ENCODE measurements around the gene ABCC5. TPM values are rescaled to one million over a fixed set of nuclear protein-coding genes. Genes with fewer than 3 reads are reported as not detected.

The ABCC5 gene
- total and polyA plus RNA-seq, 2 of the 8 experiments (the other 6 are each of a cell fraction or from before 2014, with no cell fraction given), result 25.3 to 40.8 TPM

GRCh38 chr3:183896184-183896583 lies 121.5 kb downstream of the ABCC5 start:
- DNase-seq (ENCODE audit: low read depth in 1 of 2, low spot score in 2 of 2), result no peak
- H3K18ac ChIP-seq (ENCODE audit: extremely low read depth, low read length), result no peak overlapping the region
- no peaks in the 10 kb centered on the region for H4K20me1 ChIP-seq (replicated peaks in 1 of 2; ENCODE audit: control insufficient read depth in 1 of 2, insufficient read depth in 2 of 2, low read length in 2 of 2)
- H3K23ac ChIP-seq (ENCODE audit: insufficient read length), result no peak overlapping the region
- TF ChIP-seq PHF8 (conservative IDR thresholded peaks at IDR 0.05; ENCODE audit: low read depth, low read length) (no peak), RNF2 (IDR thresholded peaks at IDR 0.05; ENCODE audit: borderline replicate concordance, low read depth, low read length, missing control alignments, poor library complexity, severe bottlenecking) (no peak), KDM4A (IDR thresholded peaks at IDR 0.05; ENCODE audit: low read depth, low read length, severe bottlenecking) (no peak), SIN3A (conservative IDR thresholded peaks at IDR 0.05 in 1 of 2, IDR thresholded peaks at IDR 0.05 in 1 of 2; ENCODE audit: low read depth in 1 of 2, low read length in 2 of 2) (no peak), YY1 (IDR thresholded peaks at IDR 0.05; ENCODE audit: low read depth, low read length) (no peak), TCF12 (IDR thresholded peaks at IDR 0.05; ENCODE audit: low read depth, low read length) (no peak), NRF1 (IDR thresholded peaks at IDR 0.05; ENCODE audit: low read depth, low read length) (no peak), SP4 (IDR thresholded peaks at IDR 0.05; ENCODE audit: low read length) (no peak), RFX5 (IDR thresholded peaks at IDR 0.05; ENCODE audit: borderline replicate concordance, low read depth, low read length) (no peak)
- no peaks in the 10 kb centered on the region for H3K27me3 ChIP-seq (replicated peaks in 1 of 4; ENCODE audit: control insufficient read depth in 3 of 4, extremely low read depth in 1 of 4, insufficient read depth in 3 of 4, low read length in 3 of 4)
- no peak overlapping the region; the same call in 1 of the 2 replicates for H2BK15ac ChIP-seq (ENCODE audit: low read length)
- CTCF ChIA-PET (ENCODE audit: partially characterized antibody), result interaction anchor here (0.7 to 6.4 kb wide), 48 partner anchors 8 to 466 kb away, joined by 3 to 53 read pairs (median 4); partner anchors contain the start of genes ABCC5, CLCN2, EIF2B5 and PARL
- 0 out of 2 replicates have a peak overlapping the region, but pooled peaks have one; percentile 11 for H2BK12ac ChIP-seq (ENCODE audit: low read depth, low read length)
- POLR2A ChIA-PET (ENCODE audit: partially characterized antibody), result interaction anchor here (2.2 kb wide), 1 partner anchor 122 kb away, joined by 9 read pairs; the partner anchor contains the start of gene ABCC5
- H4K91ac ChIP-seq (replicated peaks; ENCODE audit: insufficient read length, low read length), result no peak overlapping the region
- H3K36me3 ChIP-seq (ENCODE audit: control insufficient read depth in 2 of 4, insufficient read depth in 4 of 4, low read length in 3 of 4), result no peaks in the 10 kb centered on the region
- H3K27ac ChIP-seq (ENCODE audit: low read depth, low read length), result no peak overlapping the region
- no peak overlapping the region for H3K56ac ChIP-seq (replicated peaks; ENCODE audit: insufficient read length, low read depth, low read length)
- no peak overlapping the region for H3K4me2 ChIP-seq (ENCODE audit: insufficient read depth in 1 of 2, low read depth in 2 of 2, low read length in 2 of 2)
- no peak for FAIRE-seq
- H3K4ac ChIP-seq (replicated peaks; ENCODE audit: insufficient read length, low read depth, low read length), result no peak overlapping the region
- H3K23me2 ChIP-seq (ENCODE audit: low read depth, low read length), result no peaks in the 10 kb centered on the region
- H2AK5ac ChIP-seq (ENCODE audit: low read depth, low read length), result 0 out of 2 replicates have a peak overlapping the region, but pooled peaks have one; percentile 2
- no peaks in the 10 kb centered on the region for H3K79me1 ChIP-seq (ENCODE audit: low read depth, low read length)
- WGBS, 2 experiments (ENCODE audit: extremely low coverage in 1 of 2, insufficient coverage in 1 of 2, insufficient read length in 1 of 2, insufficient replicate concordance in 2 of 2, low coverage in 1 of 2, low lambda C conversion rate in 2 of 2, missing lambda C conversion rate in 1 of 2), result 93% methylated on average over 3 of the region's 3 CpGs; no CpG with 5 or more reads in 1 of the 2 experiments
- H2BK120ac ChIP-seq (replicated peaks; ENCODE audit: low read depth, low read length), result no peak overlapping the region
- H3K4me3 ChIP-seq (ENCODE audit: extremely low read depth in 1 of 4, insufficient read depth in 2 of 4, low read depth in 3 of 4, low read length in 4 of 4), result no peak overlapping the region
- H3K14ac ChIP-seq (ENCODE audit: insufficient read length), result no peak overlapping the region
- H2BK5ac ChIP-seq (ENCODE audit: low read depth, low read length), result no peak overlapping the region
- H4K5ac ChIP-seq (ENCODE audit: insufficient read length, low read depth, low read length), result no peak overlapping the region
- H3K4me1 ChIP-seq (replicated peaks in 1 of 4; ENCODE audit: control insufficient read depth in 3 of 4, insufficient read depth in 4 of 4, low read length in 3 of 4), result peaks cover 0 to 3% (median 0%) of the 10 kb centered on the region in 4 experiments; a peak in 3 of 7 replicates
- no peak overlapping the region for H3K9ac ChIP-seq (replicated peaks in 1 of 4; ENCODE audit: extremely low read depth in 1 of 4, low read depth in 3 of 4, low read length in 3 of 4)
- no peak overlapping the region for H2BK20ac ChIP-seq (ENCODE audit: low read length)
- no peak overlapping the region for H2AFZ ChIP-seq (ENCODE audit: low read length)
- H4K8ac ChIP-seq (ENCODE audit: extremely low read depth, insufficient read depth, low read length), result no peak overlapping the region
- no peaks in the 10 kb centered on the region for H3K9me3 ChIP-seq (ENCODE audit: insufficient read depth in 2 of 2, low read depth in 1 of 2, low read length in 1 of 2)
- H3K79me2 ChIP-seq (ENCODE audit: control insufficient read depth in 1 of 2, insufficient read depth in 2 of 2, low read length in 2 of 2), result no peaks in the 10 kb centered on the region

All from H1 (cell line).